Neural crest cell (in vitro differentiated cells): Measurements from ENCODE around the gene BANK1. TPM values are rescaled to one million over a fixed set of nuclear protein-coding genes. Genes with fewer than 3 reads are reported as not detected.

ENCODE experiments used
- DNase-seq: peaks from one replicate; pipeline ENCODE4 v3.0.0; 2021; ENCODE audit warnings: low read depth, mixed read lengths, low spot score
- H3K27ac Mint-ChIP-seq: one replicate; pipeline ENCODE4 v1.8.0; 2021; ENCODE audit warnings: mild to moderate bottlenecking, mixed read lengths; ENCODE audit not compliant: unreplicated experiment
- H3K27me3 Mint-ChIP-seq: 2 replicates; pipeline ENCODE4 v1.8.0; 2021; ENCODE audit warnings: low read depth, mild to moderate bottlenecking, mixed read lengths
- H3K36me3 Mint-ChIP-seq: 2 replicates; pipeline ENCODE4 v1.8.0; 2021; ENCODE audit warnings: low read depth, mild to moderate bottlenecking, mixed read lengths
- H3K4me1 Mint-ChIP-seq: 2 replicates; pipeline ENCODE4 v1.8.0; 2021; ENCODE audit warnings: mixed read lengths
- H3K4me3 Mint-ChIP-seq: one replicate; pipeline ENCODE4 v1.8.0; 2021; ENCODE audit warnings: mild to moderate bottlenecking, mixed read lengths
- H3K9me3 Mint-ChIP-seq: 2 replicates; pipeline ENCODE4 v1.8.0; 2021; ENCODE audit warnings: mixed read lengths
- CTCF ChIP-seq: fragments of 200-600 bp; sonication (generic); conservative IDR thresholded peaks from 2 replicates; pipeline ENCODE4 v1.5.0; 2021; ENCODE audit warnings: antibody characterized with exemption, mild to moderate bottlenecking
- total RNA-seq: library from RNA; stranded (reverse); gene quantifications from 2 replicates; pipeline ENCODE4 v1.2.1, GENCODE V29; 2021

Gene BANK1
- total RNA-seq, 1 donor from 2014 or later, result 0.44 TPM

DNA sequence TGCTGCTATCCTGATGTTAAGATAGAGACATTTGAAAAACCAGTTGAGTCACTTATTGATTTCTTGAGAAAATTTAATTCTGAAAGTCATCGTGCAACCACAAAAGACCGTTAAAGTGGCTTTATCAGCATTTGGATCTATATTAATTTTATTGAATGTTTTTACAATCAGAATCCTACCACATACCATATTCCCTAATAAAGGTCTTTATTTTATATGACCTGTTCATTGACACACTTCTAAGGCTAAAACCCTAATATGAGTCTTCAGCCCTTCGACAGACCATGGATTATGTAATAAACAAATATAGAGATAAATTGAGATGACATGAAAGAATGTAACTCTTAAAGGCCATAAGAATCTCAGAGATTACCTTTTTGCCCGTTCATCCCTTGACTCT is 68.1 kb downstream of the BANK1 start:
- Mint-ChIP-seq H3K27ac (no peak overlapping the region), H3K27me3 (no peaks in the 10 kb centered on the region), H3K4me1 (no peaks in the 10 kb centered on the region), H3K36me3 (no peaks in the 10 kb centered on the region), H3K9me3 (peaks cover 2% of the 10 kb centered on the region), H3K4me3 (no peak overlapping the region)
- no peak for DNase-seq
- TF ChIP-seq CTCF, result no peak

DNA sequence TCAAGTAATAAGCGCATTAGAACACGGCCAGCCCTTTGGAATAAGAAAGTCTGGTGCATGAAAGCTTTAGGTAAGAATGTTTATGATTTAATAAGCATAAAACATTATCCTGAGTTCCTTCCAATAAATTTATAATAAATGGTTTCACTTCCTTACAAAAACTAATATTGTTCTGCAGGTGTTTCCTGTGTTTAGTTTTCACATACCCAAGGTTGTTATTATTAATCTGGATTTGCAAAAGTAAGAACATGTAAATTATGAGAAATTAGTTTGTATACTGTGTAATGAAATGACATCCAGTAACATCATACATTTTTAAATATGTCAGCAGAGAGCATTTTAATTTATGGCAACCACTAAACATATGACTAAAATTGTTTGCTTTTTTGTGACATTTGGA is 72.1 kb downstream of the BANK1 start:
- Mint-ChIP-seq H3K27me3 (no peaks in the 10 kb centered on the region), H3K36me3 (no peaks in the 10 kb centered on the region), H3K4me1 (no peaks in the 10 kb centered on the region), H3K27ac (no peak overlapping the region), H3K9me3 (peaks cover 2% of the 10 kb centered on the region), H3K4me3 (no peak overlapping the region)
- no peak for DNase-seq
- no peak for TF ChIP-seq CTCF

DNA sequence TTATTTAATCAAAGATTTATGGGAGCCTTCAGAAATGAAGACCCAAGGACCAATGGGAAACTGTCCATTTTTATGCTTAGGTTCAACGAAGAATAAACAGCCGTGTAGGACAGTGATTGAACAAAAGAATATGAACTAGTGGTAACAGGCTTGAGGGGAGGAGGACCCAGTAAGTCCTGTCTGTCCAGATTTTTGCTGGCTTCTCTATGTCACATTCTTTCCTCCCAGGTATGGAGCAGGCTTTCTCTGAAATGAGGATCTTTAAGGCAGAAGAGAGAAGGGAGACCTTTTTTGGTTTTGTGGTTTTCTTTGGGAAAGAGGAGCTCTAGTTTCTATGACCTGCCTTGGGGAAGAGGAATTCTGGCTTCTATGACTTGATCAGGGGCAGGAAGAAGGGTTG is 74.1 kb downstream of the BANK1 start:
- H3K27ac Mint-ChIP-seq, result no peak overlapping the region
- peaks cover 2% of the 10 kb centered on the region for H3K9me3 Mint-ChIP-seq
- H3K36me3 Mint-ChIP-seq, result no peaks in the 10 kb centered on the region
- no peaks in the 10 kb centered on the region for H3K27me3 Mint-ChIP-seq
- no peak overlapping the region for H3K4me3 Mint-ChIP-seq
- TF ChIP-seq CTCF, result no peak
- no peaks in the 10 kb centered on the region for H3K4me1 Mint-ChIP-seq
- no peak for DNase-seq

DNA sequence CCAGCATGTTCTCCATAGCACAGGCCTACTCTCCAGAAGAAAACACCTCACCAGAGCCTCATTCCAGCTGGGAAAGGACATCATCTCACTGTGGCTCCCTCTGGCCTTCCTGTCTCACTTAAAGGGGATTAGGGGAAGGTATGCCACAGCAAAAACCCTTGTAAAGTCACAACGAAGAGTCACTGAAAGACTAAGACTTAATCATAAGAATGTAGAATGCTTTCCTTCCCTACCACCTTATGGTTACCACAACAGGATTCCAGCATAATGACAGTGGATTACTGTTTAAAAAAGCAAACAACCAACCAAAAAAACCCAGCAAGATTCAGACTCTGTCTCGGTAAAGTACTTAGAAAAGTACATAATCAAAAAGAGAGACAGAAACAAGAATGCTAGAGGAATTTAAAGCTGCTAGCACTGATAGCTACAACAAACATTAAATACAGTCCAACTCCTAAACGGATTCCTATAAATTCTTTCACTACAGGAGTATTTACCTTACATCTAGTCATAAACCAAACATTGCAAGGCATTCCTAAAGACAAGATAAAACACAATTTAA is 75.1 kb downstream of the BANK1 start:
- H3K4me3 Mint-ChIP-seq, result no peak overlapping the region
- no peaks in the 10 kb centered on the region for H3K36me3 Mint-ChIP-seq
- H3K27ac Mint-ChIP-seq, result no peak overlapping the region
- H3K27me3 Mint-ChIP-seq, result no peaks in the 10 kb centered on the region
- no peak for TF ChIP-seq CTCF
- no peaks in the 10 kb centered on the region for H3K9me3 Mint-ChIP-seq
- DNase-seq, result no peak
- no peaks in the 10 kb centered on the region for H3K4me1 Mint-ChIP-seq

GRCh38 chr4:101870874-101871273 is 80.3 kb downstream of the BANK1 start:
- no peak for DNase-seq
- no peaks in the 10 kb centered on the region for H3K27me3 Mint-ChIP-seq
- H3K4me1 Mint-ChIP-seq, result no peaks in the 10 kb centered on the region
- TF ChIP-seq CTCF, result no peak
- no peak overlapping the region for H3K4me3 Mint-ChIP-seq
- no peaks in the 10 kb centered on the region for H3K9me3 Mint-ChIP-seq
- H3K36me3 Mint-ChIP-seq, result no peaks in the 10 kb centered on the region
- no peak overlapping the region for H3K27ac Mint-ChIP-seq
